ENCODE measurements around the gene RSPRY1.

RSPRY1 gene

GRCh38 chr16:57224651-57225335 lies 38.7 kb downstream of the RSPRY1 start:
- DNase-seq: no peak

GRCh38 chr16:57225978-57226377 lies 39.8 kb downstream of the RSPRY1 start:
- no peak for DNase-seq

- DNase-seq: no peak
These were observed 40.8 kb downstream of the RSPRY1 start for GRCh38 chr16:57226701-57227621.

DNA sequence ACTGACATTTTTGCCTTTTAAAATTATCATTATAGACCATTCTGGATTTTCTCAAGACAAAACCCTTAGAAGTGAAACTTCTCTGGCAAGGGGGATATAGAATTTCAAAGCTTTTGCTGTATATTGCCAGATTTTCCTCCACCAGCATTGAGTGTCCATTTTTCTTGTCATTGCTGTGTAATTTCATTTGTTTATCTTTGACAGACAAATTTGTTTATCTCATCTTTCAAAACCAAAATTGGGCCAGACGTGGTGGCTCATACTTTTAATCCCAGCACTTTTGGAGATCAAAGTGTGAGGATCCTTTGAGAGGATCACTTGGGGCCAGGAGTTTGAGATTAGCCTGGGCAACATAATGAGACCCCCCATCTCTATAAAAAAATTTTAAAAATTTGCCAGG lies 43.0 kb downstream of the RSPRY1 start:
- no peak for DNase-seq

GRCh38 chr16:57231821-57232350 lies 45.8 kb downstream of the RSPRY1 start:
- DNase-seq: no peak

DNA sequence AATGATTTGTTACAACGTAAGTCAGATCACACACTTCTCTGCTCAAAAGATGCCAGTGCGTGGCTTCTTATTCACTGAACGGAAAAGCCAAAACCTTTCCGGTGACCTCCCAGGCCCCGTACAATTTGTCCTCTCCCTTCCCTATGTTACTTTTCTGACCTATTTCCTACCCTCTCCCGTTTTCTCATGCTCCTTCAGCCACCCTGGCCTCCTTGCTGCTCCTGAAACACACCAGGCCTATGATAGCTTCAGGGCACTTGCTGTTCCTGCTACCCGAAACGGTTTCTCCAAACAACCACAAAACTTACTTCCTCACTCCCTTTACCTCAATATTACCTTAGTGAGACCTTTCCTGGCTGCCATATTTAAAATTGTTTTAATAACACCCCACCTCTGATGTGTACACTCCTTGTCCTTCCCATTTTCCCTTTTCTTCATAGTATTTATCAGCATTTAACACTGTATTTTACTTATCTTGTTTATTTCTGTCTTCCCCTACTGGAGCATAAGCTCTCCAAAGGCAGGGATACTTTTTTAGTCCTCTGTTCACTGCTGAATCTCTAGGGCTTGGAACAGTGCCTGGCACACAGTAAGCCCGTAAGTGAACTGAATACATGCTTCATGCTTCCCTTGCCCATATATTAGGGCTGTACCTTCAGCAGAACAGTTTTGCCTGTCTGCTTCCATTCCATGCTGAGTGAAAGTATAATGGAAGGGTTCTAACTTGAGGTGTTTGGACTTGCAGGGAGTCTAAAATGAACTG lies 48.0 kb downstream of the RSPRY1 start:
- DNase-seq: no peak

DNA sequence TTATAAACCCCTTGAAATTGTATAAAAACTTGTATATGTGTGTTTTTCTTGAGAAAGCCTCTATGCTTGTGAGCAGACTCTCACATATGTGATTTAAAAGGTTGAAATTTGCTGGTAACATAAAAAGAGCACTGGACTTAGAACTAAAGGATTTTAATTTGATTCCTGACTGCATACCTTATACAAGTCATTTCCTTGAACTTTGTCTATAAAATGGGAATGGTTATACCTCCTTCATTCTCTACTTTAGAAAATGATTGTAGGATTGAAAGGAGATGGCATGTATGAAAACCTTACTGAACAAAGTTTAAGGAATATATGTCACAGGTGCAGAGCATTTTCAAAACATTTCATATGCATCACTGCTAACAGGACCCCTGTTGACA lies 48.6 kb downstream of the RSPRY1 start:
- DNase-seq: no peak

- DNase-seq: no peak
These were observed 49.2 kb downstream of the RSPRY1 start for GRCh38 chr16:57235128-57236021.

DNA sequence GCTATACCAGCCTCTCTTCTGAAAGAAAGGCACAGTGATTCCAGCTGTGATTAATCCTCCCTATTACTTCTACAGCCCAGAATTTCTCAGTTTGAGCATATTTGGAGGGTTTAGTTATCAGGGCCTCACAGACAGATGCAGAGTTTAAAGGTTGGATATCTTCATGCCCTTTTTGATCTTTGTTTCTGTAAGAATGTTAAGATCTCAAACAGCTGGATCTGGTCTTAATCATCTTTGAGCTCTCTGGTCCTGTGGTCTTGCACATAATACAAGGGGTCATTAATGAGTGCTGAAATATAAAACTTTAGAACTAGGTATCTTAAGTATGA lies 49.9 kb downstream of the RSPRY1 start:
- no peak for DNase-seq

- no peak for DNase-seq
These were observed 52.6 kb downstream of the RSPRY1 start for GRCh38 chr16:57238682-57239081.

DNA sequence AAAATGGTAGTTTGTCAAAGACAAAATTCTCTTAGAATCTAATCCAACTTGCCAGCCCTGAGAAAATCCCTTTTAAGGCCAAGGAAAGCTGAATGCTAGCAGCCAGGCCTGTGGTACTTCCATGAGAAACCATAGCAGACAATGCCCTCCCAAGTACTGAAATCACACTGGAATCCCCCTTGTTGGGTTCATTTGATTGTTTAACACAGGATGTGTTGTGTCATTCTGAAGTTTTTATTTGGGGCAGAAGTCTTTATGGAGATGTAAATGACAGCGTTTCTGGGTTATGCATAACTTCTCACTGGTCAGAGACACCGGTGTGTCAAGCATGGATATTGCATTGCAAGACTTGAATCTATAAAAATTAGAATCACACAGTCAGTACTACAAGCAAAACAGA lies 53.0 kb downstream of the RSPRY1 start:
- DNase-seq: no peak

DNA sequence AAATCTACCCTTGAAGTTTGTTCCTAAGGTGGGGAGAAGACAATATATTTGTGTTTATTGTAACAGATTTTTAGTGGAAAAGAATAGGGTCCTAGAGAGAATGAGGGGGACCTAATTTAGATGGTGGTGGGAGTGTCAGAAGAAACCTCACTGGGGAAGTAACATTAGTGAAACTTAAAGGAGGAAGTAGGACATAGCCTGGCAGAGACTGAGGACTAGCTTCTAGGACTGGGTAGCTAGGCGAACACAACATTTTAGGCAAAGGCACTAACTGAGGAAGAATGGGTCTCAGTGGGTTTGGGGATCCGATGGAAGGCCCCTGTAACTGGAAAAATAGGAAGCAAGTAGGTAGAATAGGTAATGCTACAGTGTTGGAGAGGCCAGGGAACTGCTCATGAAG lies 54.7 kb downstream of the RSPRY1 start:
- no peak for DNase-seq

DNA sequence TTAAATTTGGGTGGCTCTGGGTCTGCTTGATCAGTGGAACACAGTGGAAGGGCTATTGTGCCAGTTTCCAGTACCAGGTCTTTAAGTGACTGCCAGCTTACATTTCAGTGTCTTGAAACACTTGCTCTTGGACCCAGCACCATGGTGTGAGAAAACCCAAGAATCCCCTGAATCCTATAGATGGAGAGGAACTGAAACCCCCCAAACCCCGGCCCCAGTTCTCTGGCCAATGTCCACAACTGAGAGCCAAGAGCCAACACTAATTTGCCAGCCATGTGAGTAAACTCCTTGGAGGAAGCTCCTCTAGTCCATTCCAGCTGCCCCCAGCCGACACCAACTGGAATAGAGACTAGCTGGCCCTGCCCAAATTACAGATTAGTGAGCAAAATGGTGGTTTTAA lies 56.5 kb downstream of the RSPRY1 start:
- DNase-seq: no peak

DNA sequence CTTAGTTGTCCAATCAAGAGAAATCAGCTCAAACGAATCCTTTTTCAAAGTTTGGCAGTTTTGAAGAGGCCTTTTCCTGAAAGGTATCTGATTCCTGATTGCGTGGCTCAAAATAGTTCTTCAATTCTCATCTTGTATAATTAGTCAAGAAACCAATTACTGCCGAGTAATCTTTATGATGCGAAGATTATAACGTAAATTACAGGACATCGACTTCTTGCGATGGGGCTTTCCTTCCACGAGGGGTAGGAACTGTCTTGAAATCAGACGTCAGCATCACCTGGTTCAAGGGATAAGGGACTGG lies 58.3 kb downstream of the RSPRY1 start:
- no peak for DNase-seq

- DNase-seq: peak; percentile 94
These were observed 58.8 kb downstream of the RSPRY1 start, which contains the start of gene ARL2BP for GRCh38 chr16:57244767-57245471. Gene ARL2BP (plus strand): TSS chr16:57245259. CDS start chr16:57245368, 109 bp downstream.

- DNase-seq: no peak
These were observed 59.5 kb downstream of the RSPRY1 start for GRCh38 chr16:57245472-57246113.

DNA sequence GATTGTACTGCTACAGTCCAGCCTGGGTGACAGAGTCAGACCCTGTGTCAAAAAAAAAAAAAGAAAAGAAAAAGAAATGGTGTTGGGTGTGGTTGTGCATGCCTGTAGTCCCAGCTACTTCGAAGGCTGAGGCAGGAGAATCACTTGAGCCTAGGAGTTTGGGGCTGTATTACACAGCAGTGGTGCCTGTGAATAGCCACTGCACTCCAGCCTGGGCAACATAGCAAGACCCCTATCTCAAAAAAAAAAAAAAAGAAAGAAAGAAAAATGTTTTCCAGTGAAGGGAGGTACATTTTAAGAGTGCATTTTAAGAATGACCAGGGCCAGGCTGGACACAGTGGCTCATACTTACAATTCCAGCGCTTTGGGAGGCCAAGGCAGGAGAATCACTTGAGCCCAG lies 65.2 kb downstream of the RSPRY1 start:
- no peak for DNase-seq

- DNase-seq: no peak
These were observed 66.1 kb downstream of the RSPRY1 start for GRCh38 chr16:57252148-57252721.

DNA sequence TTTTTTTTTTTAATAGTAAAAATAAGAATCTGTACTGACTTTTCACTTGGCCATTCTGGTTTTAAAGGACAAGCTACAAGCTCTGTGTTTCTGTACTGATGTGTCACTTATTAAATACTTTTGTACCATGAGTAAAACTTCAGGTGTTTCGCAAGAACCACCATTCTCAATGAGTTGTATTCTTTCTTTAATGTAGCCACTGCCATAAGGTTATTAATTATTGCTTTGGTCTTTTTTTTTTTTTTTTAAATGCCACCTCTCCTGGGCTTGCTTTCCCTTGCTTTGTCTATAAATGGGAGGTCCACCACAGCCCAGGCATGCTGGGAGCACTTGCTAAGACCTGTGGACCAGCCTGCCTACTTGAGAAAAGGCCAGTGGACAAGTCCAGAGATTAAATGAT lies 67.3 kb downstream of the RSPRY1 start:
- no peak for DNase-seq

DNA sequence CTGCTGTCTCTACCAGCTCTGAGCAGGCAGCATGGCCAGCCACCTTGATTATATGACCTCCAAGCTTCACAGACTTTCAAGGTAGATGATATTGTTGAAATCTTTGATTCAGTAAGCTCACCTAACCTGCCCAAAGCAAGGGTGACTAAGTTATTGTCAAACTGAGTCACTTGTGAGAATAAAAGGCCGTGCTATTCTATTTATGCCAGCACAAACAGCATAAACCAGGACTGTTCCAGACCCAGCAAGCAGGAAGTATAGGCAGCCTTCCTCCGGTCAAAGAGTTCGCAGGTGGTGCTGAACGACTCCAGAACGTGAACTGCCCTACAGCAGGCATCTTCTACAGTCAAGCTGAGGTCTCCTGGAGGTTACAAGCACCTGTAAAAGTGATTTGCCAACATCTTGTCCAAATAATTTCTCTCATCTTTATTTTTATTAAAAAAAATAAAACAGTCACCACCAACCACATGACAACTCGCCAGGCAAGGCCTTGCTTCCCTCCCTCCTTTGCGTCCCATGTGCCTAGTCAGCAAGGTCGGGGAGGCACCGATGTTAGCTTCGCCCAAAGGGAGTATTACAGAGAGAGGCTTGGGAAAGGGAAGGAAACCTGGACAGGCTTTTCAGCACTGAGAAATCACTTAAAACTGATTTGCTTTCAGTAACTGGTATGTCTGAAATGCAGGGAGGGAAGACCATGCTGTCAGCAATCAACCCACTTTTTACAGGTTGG lies 69.7 kb downstream of the RSPRY1 start:
- DNase-seq: no peak
